ENCODE data around the gene CD19.
"Not testable (repeated sequence)": the region's sequence is repeated elsewhere in the genome, so short reads cannot be mapped to it uniquely, and the experiment has no call there.

The CD19 gene

DNA sequence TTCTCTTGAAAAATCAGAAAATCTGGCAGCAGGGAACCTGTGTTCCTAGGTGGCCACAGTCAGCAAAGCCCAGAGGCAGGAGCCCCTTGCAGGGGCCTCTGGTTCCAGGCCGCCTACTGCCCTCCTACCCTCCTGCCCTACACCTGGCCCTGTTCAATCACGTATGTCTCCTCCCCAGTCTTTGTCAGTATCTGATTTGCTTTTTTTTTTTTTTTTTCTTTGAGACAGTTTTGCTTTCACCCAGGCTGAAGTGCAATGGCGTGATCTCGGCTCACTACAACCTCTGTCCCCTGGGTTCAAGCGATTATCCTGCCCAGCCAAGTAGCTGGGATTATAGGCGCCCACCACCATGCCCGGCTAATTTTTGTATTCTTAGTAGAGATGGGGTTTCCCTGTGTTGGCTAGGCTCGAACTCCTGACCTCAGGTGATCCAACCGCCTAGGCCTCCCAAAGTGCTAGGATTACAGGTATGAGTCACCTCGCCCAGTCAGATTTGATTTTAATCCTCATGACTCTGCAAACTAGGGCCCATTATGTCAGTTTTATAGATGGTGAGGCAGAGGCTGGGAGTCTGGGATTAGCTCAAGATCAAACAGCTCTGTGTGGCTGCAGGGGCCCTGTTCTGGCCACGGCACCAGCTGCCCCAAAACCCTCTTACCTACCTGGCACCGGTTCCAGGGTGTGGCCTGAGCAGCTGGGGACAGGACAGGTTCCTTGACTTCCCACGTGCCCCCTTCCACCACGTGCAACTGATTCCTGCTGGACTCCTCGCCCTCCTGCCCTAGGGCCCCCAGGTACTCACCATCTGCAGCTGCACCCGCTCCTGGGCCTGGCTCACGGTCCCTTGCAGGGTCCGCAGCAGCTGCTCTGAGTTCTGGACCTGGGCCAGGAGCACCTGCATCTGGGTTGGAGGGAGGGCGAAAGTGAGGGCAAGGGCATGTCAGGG lies 21.4 kb upstream of the CD19 start:
- DNase-seq (ENCODE audit: low spot score), result no peak

- no peak for DNase-seq (ENCODE audit: low spot score)
Measured at GRCh38 chr16:28912558-28912957, 19.2 kb upstream of the CD19 start.

DNA sequence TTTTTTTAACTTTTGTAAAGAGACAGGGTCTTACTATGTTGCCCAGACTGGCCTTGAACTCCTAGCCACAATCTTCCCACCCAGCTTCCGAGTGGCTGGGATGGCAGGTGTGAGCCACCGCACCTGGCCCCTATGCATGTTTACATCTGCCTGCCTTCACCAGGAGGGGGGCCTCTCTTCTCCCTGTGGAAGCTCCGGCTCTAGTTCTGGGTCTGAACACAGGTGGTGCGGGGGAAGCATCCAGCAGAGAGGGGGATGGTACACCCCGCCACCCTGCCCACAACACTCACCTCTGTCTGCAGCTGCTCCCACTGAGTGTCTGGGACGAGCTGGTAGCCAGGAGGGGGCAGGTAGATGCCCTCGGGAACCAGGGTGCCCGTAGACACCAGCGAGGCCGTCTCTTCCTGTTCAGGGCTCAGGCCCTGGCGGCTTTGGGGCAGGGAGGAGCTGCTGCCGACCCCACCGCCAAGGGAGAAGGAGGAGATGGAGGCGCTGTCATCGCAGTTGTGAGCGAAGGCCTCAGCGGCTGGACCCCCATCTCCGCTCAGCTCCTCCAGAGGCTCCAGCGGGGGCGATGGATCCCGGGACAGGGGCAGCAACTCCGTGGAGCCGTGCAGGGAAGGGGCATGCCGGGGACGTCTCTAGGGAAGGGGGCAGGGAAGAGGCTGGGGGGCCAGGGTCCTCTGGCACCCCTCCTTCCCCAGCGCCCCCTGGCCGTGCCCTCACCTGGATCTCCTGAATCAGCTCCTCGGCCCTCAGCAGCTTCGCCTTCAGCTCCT lies 17.6 kb upstream of the CD19 start:
- DNase-seq (ENCODE audit: low spot score), result no peak

- DNase-seq (ENCODE audit: low spot score), result peak; percentile 56
Measured at GRCh38 chr16:28915181-28915580, 16.6 kb upstream of the CD19 start.

GRCh38 chr16:28917095-28917494 lies 14.7 kb upstream of the CD19 start:
- no peak for DNase-seq (ENCODE audit: low spot score)

DNA sequence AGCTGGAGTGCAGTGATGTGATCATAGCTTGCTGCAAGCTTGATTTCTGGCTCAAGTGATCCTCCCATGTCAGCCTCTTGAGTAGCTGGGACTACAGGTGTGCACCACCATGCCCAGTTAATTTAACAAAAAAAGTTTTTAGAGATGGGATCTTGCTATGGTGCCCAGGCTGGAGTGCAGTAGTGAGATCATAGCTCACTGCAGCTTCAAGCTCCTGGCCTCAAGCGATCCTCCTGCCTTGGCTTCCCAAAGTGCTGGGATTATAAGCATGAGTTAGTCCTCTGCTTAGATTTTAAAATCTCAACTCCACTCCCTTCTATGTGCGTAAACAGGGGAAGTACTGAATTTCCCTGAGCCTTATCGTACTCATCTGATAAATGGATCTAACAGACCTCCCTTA lies 13.1 kb upstream of the CD19 start:
- DNase-seq (ENCODE audit: low spot score), result no peak

GRCh38 chr16:28923231-28923587 lies 8.6 kb upstream of the CD19 start:
- no peak for DNase-seq (ENCODE audit: low spot score)

DNA sequence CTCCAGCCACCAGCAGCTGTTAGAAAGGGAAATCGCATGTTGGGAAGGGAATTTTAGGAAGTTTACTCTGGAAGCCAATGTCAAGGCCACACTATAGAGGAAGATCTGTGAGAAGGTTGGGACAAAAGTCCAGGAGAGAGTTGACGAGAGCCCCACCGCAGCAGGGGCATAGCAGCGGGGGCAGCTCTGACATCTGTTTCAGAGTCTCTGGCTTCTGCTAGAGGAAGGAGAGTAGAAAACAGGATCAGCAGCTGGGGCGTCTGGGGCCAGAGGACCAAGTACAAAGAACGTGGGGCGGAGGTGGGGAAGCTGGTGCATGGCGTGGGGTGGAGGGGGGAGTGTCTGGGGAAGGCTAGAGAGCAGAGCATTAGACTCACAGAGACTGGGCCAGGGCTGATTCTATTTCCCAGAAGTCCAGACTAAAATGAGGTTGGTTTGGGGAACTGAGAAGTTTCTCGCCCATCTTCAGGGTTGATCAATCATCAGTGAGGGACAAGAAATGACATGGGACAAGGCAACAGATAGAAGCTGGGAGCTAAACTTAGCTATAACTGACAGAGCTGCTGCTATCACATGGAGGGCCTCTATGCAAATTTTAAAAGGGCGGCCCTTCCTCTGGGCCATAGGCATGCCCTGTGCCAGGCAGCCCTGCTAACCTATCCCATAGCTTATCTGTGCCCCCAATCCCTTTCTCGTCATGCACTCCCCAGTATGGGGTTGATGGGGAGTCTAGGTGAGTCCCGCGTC lies 7.9 kb upstream of the CD19 start:
- no peak for DNase-seq (ENCODE audit: low spot score)

DNA sequence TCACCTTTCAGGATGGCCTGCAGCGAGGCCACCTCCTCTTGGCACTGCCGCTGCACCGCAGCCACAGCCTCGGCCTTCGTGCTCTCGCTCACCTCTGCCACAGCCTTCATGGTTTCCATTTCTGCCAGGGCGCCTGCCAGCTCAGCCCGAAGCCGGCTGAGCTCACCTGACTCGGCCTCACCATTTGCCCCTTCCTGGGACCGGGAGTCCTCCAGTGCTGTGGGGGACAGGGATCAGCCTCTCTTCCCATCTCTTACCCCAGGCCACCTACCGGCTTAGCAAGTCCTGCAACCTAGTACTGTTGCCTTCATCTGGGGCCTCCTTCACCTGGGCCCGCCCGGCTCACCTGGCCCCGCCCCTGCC lies 7.4 kb upstream of the CD19 start:
- no peak for DNase-seq (ENCODE audit: low spot score)

GRCh38 chr16:28924762-28925385 lies 6.9 kb upstream of the CD19 start, which contains the start of gene RABEP2:
Gene RABEP2, minus strand, starts transcription at chr16:28925238. Its CDS starts 75 bp downstream, at chr16:28925163.
- peak; percentile 99 for DNase-seq (ENCODE audit: low spot score)

DNA sequence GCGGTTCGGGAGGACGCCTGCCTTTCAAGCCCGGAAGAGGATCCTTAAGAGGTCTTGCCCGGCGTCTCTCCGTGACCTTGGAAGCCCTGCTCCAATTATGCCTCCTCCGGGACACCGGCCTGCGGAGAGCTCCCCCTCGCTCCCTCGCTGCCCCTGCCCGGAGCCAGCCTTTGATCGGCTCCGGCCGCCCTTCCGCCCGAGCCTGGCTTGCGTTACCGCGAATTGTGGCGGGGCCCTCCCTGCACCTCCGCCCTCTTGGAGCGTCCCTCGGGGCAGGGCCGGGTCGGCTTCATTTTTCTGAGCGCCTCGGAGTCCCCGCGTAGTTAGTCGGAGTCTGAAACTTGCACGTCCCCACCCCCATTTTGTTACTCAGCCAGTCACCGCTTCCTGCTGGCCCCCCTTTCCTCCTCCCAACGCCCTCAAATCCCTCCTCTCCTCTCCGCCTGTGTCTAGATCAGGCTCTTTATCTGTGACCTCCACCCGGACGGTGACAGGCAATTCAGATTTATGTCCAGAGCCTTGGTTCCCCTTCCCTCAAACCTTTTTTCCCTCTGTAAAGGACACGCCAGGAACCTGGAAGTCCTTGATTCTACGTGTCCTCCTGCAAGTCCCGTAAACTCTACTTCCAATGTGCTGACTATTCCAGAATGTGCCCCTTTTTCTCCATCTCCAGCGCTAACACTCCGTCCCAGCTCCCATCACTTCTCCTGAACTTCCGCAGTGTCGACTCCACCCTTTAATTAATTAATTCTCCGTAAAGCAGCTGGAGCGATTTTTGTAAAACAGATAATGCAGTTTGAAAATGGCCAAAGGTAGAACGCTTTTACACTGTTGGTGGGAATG lies 6.2 kb upstream of the CD19 start:
- DNase-seq (ENCODE audit: low spot score), result peak; percentile 74

- DNase-seq (ENCODE audit: low spot score), result not testable (repeated sequence)
Measured at GRCh38 chr16:28926284-28926683, 5.5 kb upstream of the CD19 start.

DNA sequence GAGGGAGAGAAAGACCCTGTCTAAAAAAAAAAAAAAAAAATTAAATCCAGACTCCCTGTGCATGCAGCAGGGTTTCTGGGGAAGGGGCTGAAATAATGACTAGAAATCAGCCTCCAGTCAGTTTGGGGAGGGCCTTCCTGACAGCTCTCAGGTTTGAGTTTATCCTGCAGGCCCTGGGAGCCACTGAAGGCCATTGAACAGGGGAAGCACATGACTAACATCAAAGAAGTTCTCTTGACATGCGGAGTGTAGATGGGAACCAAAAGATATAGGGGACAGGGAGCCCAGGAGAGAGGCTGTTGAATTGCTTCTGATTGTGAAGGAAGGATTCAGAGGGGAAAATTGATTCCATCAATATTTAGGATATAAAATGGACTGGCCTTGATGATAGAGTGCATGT lies 4.0 kb upstream of the CD19 start:
- DNase-seq (ENCODE audit: low spot score), result no peak

DNA sequence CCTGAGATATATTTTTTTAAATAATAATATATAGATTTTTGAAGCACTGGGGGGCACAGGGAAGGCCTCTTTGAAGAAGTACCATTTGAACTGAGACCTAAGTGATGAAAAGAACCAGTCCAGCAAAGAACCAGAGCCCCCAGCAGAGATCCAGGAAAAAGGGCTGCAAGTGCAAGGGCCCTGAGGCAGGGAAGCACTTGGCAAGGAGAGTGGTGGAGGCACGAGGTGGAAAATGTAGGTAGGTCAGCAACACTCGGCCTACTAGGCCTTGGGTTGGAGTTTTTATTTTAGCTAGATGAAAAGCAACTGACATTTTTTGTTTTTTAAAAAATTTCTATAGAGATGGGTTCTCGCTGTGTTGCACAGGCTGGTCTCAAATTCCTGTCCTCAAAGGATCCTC lies 1.6 kb upstream of the CD19 start:
- DNase-seq (ENCODE audit: low spot score), result no peak

- DNase-seq (ENCODE audit: low spot score), result no peak
Measured at GRCh38 chr16:28930652-28931051, 1.1 kb upstream of the CD19 start.

DNA sequence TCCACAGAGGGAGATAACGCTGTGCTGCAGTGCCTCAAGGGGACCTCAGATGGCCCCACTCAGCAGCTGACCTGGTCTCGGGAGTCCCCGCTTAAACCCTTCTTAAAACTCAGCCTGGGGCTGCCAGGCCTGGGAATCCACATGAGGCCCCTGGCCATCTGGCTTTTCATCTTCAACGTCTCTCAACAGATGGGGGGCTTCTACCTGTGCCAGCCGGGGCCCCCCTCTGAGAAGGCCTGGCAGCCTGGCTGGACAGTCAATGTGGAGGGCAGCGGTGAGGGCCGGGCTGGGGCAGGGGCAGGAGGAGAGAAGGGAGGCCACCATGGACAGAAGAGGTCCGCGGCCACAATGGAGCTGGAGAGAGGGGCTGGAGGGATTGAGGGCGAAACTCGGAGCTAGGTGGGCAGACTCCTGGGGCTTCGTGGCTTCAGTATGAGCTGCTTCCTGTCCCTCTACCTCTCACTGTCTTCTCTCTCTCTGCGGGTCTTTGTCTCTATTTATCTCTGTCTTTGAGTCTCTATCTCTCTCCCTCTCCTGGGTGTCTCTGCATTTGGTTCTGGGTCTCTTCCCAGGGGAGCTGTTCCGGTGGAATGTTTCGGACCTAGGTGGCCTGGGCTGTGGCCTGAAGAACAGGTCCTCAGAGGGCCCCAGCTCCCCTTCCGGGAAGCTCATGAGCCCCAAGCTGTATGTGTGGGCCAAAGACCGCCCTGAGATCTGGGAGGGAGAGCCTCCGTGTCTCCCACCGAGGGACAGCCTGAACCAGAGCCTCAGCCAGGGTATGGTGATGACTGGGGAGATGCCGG lies 769 bp downstream of the CD19 start:
- DNase-seq (ENCODE audit: low spot score), result no peak

DNA sequence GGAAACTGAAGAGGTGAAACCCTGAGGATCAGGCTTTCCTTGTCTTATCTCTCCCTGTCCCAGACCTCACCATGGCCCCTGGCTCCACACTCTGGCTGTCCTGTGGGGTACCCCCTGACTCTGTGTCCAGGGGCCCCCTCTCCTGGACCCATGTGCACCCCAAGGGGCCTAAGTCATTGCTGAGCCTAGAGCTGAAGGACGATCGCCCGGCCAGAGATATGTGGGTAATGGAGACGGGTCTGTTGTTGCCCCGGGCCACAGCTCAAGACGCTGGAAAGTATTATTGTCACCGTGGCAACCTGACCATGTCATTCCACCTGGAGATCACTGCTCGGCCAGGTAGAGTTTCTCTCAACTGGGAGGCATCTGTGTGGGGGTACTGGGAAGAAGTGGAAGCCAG lies 1.4 kb downstream of the CD19 start:
- no peak for DNase-seq (ENCODE audit: low spot score)

- peak; percentile 22 for DNase-seq (ENCODE audit: low spot score)
Measured at GRCh38 chr16:28935346-28935745, 3.6 kb downstream of the CD19 start.

GRCh38 chr16:28935924-28936783 lies 4.4 kb downstream of the CD19 start:
- DNase-seq (ENCODE audit: low spot score), result peak; percentile 76

Measured in AG08395 (cell line).